ENCODE data around the gene ATP8B2.
"Not testable (repeated sequence)": the region's sequence is repeated elsewhere in the genome, so short reads cannot be mapped to it uniquely, and the experiment has no call there.

ATP8B2 gene

GRCh38 chr1:154325583-154326545, 539 bp downstream of the ATP8B2 start:
- DNase-seq, result peak in 1 of 2 experiments; percentile 8

DNA sequence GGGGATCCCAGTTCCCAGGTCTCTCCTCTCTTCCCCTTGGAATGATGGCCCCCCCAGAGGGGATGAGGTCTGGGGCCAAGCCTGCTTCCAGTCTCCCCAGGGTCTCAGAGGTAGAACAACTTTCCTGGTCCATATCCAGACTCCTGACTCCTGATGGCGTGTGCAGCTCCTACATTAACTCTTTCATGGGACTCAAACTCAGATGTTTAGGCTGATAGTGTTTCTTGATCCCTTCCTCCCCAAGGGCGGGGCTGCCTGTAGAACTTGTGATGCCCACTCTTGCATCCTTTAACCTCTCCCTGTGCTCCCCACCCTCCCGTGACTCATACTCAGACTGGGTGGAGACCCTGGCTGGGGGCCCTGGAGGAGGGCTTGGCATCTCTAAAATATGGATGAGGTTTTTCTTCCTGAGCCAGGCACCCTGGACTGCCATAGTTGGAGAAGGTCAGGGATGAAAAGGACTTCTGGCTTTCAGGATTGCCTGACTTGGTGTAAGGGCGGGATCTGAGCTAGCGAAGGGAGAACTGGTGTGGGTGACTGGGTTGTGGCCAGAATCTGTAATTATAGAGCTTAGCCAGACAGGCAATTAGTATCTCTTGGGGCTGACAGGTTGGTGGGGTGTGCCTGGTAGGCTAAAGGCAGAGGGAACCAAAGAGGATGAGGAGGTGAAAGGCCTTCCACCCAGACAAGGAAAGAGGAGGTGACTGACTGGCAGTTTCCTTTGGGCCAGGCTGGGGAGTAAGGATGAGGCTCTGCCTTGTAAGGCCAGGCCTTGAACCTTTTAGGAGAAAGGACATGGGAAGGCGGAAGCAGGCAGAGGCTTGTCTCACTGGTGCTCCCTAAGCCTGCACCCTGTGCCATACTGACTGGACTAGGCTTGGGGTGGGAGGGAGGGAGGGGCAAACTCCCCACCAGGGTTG, 1.5 kb downstream of the ATP8B2 start:
- no peak for DNase-seq

DNA sequence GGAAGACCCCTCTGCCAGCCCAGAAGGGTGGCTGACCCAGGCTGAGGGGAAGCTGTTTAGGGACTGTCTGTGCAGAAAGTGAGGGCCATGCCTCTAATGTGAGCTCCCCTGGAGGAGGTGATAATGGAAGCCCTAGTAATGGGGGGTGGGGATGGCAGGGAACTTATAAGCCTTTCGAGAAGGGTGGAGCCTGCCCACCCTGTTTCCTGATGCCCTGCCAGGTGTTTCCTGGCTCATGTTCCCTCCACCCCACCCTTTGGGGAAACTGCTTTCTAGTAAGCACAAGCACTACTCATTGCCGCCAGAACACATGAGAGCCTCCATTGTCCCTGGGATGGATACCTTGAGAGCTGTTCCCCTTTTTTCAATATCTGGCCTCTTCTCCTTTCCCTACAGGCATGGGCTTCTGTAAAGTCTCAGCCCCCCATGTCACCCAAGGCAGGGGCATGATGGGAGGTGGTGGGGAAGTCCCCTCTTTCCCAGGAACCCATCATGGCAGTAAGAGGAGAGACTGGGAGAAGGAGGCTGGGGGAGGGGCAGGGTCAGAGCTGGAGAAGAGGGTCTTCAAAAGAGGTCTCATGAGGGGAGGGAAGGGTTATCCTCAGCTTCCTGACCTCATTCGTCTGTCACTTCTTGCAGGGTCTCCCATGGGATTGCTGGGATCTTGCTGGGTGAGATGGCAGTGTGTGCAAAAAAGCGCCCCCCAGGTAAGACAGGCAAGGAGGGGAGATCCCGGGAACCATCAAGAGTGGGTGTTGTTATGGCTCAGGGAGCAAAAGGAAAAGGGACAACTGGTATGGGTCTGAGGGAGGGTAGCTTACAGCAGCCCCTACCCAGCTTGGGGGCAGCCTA, 2.4 kb downstream of the ATP8B2 start:
- DNase-seq, result no peak

DNA sequence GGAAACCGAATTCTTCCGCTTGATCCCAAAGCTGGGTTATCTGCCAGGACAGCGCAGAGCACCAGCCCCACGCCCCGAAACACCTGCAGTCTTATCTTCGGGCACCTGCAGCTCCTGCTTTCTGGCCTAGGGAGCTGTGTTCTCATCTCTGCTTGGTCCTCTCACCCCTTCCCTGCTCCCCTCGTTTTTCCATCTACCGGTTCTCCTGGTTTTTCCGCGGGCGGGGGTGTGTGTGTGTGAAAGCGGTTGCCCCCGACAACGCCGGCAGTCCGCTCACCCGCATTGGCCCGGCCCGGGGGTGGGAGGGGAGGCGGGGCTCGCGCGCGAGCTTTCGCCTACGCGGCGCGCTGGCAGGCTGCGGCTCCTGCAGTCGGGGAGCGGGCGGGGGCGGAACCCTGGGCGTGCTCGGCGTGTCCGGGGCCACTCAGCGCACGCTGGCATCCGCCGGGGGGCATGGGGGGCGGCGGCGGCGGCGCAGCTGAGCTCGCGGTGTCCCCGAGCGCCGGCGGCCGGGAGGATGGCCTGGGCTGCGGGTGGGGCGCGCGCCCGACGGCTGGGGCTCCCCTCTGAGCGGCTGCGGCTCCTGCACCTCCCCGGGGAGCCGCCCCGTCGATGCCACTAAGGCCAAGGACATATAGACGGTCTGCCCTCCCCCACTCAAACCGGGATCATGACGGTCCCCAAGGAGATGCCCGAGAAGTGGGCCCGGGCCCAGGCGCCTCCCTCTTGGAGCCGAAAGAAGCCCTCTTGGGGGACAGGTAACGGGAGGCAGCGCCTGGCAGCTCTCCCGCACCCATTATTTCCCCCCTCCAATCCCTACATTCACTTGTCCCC, 3.2 kb downstream of the ATP8B2 start:
- peak in 1 of 2 experiments; percentile 51 for DNase-seq

GRCh38 chr1:154329152-154329521, 3.8 kb downstream of the ATP8B2 start:
- no peak for DNase-seq

DNA sequence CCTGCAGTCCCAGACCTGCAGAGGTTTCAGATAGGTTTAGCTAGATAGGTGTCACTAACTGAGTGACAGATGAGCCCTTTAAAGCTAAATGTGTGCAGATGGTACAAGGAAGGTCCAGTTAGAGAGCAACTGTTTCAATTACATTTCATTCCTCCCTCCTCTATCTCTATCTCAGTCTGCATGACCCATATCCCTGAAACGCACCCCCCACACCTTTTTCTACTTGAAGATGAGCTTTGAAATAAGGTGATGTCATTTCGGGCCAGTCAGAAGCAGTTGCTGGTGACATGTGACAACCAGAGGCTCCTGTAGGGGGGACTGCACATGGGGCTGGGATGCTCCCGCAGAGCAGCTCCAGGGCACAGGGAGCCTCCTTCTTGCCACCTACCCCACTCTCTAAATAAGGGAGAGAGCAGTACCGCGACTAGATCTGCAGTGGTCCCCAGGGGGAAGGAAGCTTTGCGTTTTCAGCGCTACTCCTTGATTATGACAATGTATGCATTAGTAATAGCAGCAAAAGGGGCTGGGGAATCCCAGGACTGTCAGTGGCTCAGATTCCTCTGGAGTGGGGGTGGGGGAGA, 4.3 kb downstream of the ATP8B2 start:
- DNase-seq, result peak; percentile 19 to 85

- DNase-seq, result no peak
Observed at GRCh38 chr1:154330669-154331068, 5.3 kb downstream of the ATP8B2 start.

DNA sequence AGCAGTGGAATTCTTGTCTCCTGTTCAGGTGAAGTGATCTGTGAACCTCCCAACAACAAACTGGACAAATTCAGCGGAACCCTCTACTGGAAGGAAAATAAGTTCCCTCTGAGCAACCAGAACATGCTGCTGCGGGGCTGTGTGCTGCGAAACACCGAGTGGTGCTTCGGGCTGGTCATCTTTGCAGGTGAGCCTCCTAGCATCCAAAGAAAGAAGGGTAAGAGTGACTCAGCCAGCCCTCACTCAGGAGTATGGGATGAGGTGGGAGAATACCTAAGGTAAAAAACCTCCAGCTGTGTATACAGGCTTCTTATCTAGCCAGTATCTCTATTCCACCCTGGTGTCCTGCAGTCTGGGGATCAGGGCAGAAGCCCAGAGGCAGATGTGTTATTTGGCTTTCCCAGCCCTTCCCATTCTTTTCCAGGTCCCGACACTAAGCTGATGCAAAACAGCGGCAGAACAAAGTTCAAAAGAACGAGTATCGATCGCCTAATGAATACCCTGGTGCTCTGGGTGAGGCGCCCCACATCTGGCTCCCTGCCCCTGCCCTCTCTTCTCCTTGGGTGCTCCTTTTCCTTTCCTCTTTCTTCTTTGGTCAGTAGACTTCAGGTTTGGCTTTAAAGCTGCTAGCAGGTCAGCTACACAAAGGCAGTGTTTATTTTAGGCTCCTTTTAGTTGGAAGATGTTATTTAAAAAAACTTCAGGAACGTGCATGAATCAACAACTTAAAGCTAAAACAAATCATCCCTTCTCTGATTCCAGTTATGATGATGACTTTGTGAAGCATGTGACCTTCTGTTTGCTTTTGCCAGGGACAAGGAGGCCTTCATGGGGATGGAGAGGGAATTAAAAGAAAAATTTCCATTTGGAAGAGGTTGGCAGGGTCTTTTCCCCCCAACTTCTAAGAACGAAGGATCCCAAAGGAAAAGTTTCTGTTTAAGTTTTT, 9.0 kb downstream of the ATP8B2 start:
- no peak for DNase-seq

DNA sequence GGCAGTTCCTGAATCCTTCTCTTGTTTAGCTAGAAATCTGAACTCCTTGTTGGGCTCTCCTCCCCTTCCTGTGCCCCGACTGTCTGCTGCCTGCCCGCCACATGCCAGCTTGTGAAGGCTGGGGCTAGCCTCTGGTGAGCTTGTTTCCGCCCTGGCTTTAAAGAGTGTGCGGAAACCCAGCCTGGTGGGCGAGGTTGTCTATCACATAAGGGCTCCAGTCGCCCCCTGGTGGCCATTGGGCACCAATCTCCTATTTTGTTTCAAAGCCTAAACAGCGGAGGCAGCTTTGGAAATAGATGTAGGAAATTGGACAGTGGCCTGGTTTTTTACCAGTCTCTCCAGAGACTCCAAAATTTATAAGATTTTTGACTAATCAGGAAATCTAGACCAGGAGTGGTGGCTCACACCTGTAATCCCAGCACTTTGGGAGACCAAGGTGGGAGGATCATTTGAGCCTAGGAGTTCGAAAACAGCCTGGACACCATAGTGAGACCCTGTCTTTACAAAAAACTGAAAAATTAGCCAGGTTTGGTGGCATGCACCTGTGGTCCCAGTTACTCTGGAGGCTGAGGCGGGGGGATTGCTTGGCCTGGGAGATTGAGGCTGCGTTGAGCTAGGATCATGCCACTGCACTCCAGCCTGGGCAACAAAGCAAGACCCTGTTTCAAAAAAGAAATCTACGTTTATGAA, 9.8 kb downstream of the ATP8B2 start:
- DNase-seq, result peak in 1 of 2 experiments; percentile 23

DNA sequence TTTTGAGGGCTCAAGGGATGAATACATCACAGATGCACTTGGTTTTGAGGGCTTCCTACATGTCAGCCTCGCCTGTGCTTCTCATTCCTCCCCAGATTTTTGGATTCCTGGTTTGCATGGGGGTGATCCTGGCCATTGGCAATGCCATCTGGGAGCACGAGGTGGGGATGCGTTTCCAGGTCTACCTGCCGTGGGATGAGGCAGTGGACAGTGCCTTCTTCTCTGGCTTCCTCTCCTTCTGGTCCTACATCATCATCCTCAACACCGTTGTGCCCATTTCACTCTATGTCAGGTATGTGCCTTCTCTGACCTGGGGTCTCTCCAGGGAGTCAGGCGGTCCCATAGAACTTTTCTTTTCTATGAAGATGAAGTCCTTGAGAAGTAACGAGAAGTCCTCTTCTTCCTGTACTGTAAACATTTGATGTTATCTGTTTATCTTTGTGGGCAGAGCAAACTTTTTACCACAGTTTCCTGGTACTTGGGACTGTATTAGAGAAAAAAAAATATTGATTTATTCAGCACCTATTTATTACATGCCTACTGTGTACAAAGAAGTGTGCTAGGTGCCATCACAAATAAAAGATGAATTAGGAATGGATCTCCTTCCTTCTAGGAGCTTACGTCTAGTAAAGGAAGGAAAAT, 12.0 kb downstream of the ATP8B2 start:
- DNase-seq, result no peak

- no peak for DNase-seq
Observed at GRCh38 chr1:154338875-154339274, 13.6 kb downstream of the ATP8B2 start.

DNA sequence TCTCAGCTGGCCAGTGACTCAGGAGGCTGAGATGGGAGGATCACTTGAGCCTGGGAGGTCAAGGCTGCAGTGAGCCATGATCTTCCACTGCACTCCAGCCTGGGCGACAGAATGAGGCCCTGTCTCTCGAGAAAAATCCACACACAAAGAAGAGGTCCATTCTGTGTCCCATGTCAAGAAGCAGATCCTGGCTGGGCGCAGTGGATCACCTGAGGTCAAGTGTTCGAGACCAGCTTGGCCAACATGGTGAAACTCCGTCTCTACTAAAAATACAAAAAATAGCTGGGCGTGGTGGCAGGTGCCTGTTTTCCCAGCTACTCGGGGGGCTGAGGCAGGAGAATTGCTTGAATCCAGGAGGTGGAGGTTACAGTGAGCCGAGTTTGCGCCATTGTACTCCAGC, 16.0 kb downstream of the ATP8B2 start:
- not testable (repeated sequence) for DNase-seq

GRCh38 chr1:154342132-154342531, 16.8 kb downstream of the ATP8B2 start:
- no peak for DNase-seq

DNA sequence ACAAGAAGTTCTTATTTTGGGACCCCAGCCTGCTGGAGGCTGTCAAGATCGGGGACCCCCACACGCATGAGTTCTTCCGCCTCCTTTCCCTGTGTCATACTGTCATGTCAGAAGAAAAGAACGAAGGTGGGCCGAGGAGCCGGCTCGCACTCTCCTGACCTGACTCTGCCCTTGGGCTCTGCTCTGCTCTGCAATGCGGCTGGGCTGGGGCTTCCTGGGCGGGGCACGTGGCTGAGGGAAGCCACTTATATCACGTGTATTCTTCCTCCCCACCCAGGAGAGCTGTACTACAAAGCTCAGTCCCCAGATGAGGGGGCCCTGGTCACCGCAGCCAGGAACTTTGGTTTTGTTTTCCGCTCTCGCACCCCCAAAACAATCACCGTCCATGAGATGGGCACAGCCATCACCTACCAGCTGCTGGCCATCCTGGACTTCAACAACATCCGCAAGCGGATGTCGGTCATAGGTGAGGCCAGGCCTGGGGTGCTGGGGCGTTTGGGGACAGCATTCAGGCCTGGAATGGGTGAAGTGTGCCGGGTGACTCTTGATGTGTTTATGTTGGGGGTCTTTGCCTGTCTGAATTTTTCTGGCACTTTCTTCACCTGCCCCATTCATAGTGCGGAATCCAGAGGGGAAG, 17.6 kb downstream of the ATP8B2 start:
- no peak for DNase-seq

GRCh38 chr1:154344977-154345837, 19.9 kb downstream of the ATP8B2 start:
- no peak for DNase-seq

GRCh38 chr1:154346276-154346917, 21.1 kb downstream of the ATP8B2 start:
- no peak for DNase-seq

DNA sequence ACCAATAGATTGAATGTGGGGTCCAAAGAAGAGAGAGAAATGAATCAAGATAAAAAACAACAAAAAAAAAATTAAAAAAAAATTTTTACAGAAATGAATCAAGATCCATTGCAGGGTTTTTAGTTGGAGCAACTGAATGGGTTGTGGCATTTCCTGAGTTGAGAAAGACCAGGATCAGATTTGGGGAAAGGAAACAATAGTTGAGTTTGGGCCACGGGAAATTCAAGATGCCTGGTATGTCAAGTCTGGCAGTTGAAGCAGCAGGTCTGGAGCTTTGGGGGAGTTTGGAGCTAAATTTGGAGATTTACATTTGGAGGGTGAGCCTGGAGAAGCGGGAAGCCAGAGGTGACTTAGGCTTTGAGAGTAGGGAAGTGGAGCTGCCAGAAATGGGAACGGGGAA, 22.6 kb downstream of the ATP8B2 start:
- no peak for DNase-seq

All from cerebellar nuclear complex (tissue), 1 donor.